Gastroesophageal sphincter (tissue), 4 donors: ENCODE measurements around the gene GRIK2. TPM values are rescaled to one million over a fixed set of nuclear protein-coding genes. Genes with fewer than 3 reads are reported as not detected.

Experiments used
- ATAC-seq: fragments of 150-250 bp; one replicate; pipeline ENCODE4 v1.9.1; 2016; ENCODE audit warnings: mild to moderate bottlenecking, moderate library complexity
- H3K27ac ChIP-seq, 4 donors: fragments of 200-600 bp; sonication (generic) in 3 of 4; 1 replicate in 3 of 4; 2 replicates in 1 of 4; pipeline ENCODE4 v1.5.1; 2016 to 2019
- H3K27me3 ChIP-seq: fragments of 200-600 bp; sonication (generic); one replicate; pipeline ENCODE4 v1.5.1; 2019
- H3K36me3 ChIP-seq, 2 donors: fragments of 200-600 bp; sonication (generic); one replicate each; pipeline ENCODE4 v1.5.1; 2019; ENCODE audit warnings: control low read depth in 1 of 2
- H3K4me1 ChIP-seq, 3 donors: fragments of 200-600 bp; sonication (generic); 1 replicate in 2 of 3; 2 replicates in 1 of 3; pipeline ENCODE4 v1.5.1; 2016 to 2019; ENCODE audit warnings: control low read depth in 2 of 3
- H3K4me3 ChIP-seq, 2 donors: fragments of 200-600 bp; sonication (generic); one replicate each; pipeline ENCODE4 v1.5.1; 2019; ENCODE audit warnings: mild to moderate bottlenecking in 1 of 2, moderate library complexity in 1 of 2
- H3K9me3 ChIP-seq, 3 donors: fragments of 200-600 bp; sonication (generic); one replicate each; pipeline ENCODE4 v1.5.1; 2017 to 2019; ENCODE audit warnings: control low read depth in 2 of 3
- CTCF ChIP-seq, 4 experiments: fragments of 200-600 bp in 2 of 4; fragments of 450-650 bp in 2 of 4; sonication (generic) in 1 of 4; IDR thresholded peaks; one replicate each; pipeline ENCODE4 v1.5.1; 2017 to 2019; ENCODE audit warnings: antibody characterized with exemption in 4 of 4, mild to moderate bottlenecking in 2 of 4, moderate library complexity in 2 of 4
- EP300 ChIP-seq: sonication (generic); formaldehyde crosslinking; IDR thresholded peaks from one replicate; pipeline ENCODE4 v1.6.1; 2017; ENCODE audit warnings: antibody characterized with exemption, mild to moderate bottlenecking
- POLR2A ChIP-seq, 2 donors: fragments of 450-650 bp; IDR thresholded peaks; one replicate each; pipeline ENCODE4 v1.6.1; 2017; ENCODE audit warnings: antibody characterized with exemption in 2 of 2, mild to moderate bottlenecking in 2 of 2, moderate library complexity in 1 of 2
- POLR2AphosphoS5 ChIP-seq: sonication (generic); formaldehyde crosslinking; IDR thresholded peaks from one replicate; pipeline ENCODE4 v1.6.1; 2017; ENCODE audit warnings: antibody characterized with exemption
- WGBS, 2 donors: methylation state at CpG; one replicate each; pipeline ENCODE4 v1.1.5; 2018; ENCODE audit warnings: low coverage in 1 of 2; 5-methylcytosine and 5-hydroxymethylcytosine counted together
- total RNA-seq, 4 donors: library from RNA; depleted of rRNA; stranded (reverse); fragments of >200 nt; gene quantifications; one replicate each; pipeline ENCODE4 v1.1.0, GENCODE V29; 2016

GRIK2 gene
- total RNA-seq, 4 donors from 2014 or later: 0.82 to 2.2 (median 1.0) TPM

- no peak for TF ChIP-seq POLR2A (IDR thresholded peaks at IDR 0.05)
- no peak for TF ChIP-seq CTCF (IDR thresholded peaks at IDR 0.05)
- peak; percentile 17 for TF ChIP-seq POLR2AphosphoS5
- no peak overlapping the region for H3K27ac ChIP-seq
- no peaks in the 10 kb centered on the region for H3K27me3 ChIP-seq
- ATAC-seq: no peak
- no peaks in the 10 kb centered on the region for H3K9me3 ChIP-seq
- H3K4me1 ChIP-seq: no peaks in the 10 kb centered on the region
- no peaks in the 10 kb centered on the region for H3K36me3 ChIP-seq
- 32 to 47% methylated on average over 3 of the region's 3 CpGs for WGBS, 2 donors
- no peak overlapping the region for H3K4me3 ChIP-seq
Observed at GRCh38 chr6:102039441-102039840, 645.9 kb downstream of the GRIK2 start.

- 81 to 88% methylated on average over 1 of the region's 1 CpG for WGBS, 2 donors
- no peaks in the 10 kb centered on the region for H3K36me3 ChIP-seq
- TF ChIP-seq CTCF (IDR thresholded peaks at IDR 0.05) (no peak), EP300 (no peak), POLR2AphosphoS5 (no peak), POLR2A (IDR thresholded peaks at IDR 0.05) (no peak)
- no peak overlapping the region for H3K4me3 ChIP-seq
- no peaks in the 10 kb centered on the region for H3K4me1 ChIP-seq
- H3K27ac ChIP-seq: no peak overlapping the region
- H3K9me3 ChIP-seq: no peaks in the 10 kb centered on the region
- H3K27me3 ChIP-seq: no peaks in the 10 kb centered on the region
- no peak for ATAC-seq
Observed at GRCh38 chr6:102051001-102051400, 657.5 kb downstream of the GRIK2 start.

- TF ChIP-seq POLR2AphosphoS5 (no peak), EP300 (no peak), CTCF (IDR thresholded peaks at IDR 0.05) (no peak)
- no peak overlapping the region for H3K27ac ChIP-seq
- no peaks in the 10 kb centered on the region for H3K9me3 ChIP-seq
- no peaks in the 10 kb centered on the region for H3K27me3 ChIP-seq
- no peaks in the 10 kb centered on the region for H3K4me1 ChIP-seq
- 73% methylated on average over 1 of the region's 1 CpG; no CpG with 5 or more reads in 1 of the 2 donors for WGBS, 2 donors
- H3K36me3 ChIP-seq: no peaks in the 10 kb centered on the region
- ATAC-seq: no peak
- no peak overlapping the region for H3K4me3 ChIP-seq
Observed at GRCh38 chr6:102051720-102052119, 658.2 kb downstream of the GRIK2 start.

GRCh38 chr6:102064142-102064541 is 670.6 kb downstream of the GRIK2 start:
- 83 to 93% methylated on average over 1 of the region's 1 CpG for WGBS, 2 donors
- no peak overlapping the region for H3K4me3 ChIP-seq
- H3K36me3 ChIP-seq: no peaks in the 10 kb centered on the region
- H3K27ac ChIP-seq: no peak overlapping the region
- no peaks in the 10 kb centered on the region for H3K4me1 ChIP-seq
- H3K9me3 ChIP-seq: no peaks in the 10 kb centered on the region
- no peaks in the 10 kb centered on the region for H3K27me3 ChIP-seq
- TF ChIP-seq POLR2A (IDR thresholded peaks at IDR 0.05) (no peak), EP300 (no peak), POLR2AphosphoS5 (no peak), CTCF (IDR thresholded peaks at IDR 0.05) (no peak)
- no peak for ATAC-seq

GRCh38 chr6:102066301-102066700 is 672.8 kb downstream of the GRIK2 start:
- no peaks in the 10 kb centered on the region for H3K9me3 ChIP-seq
- no peak overlapping the region for H3K27ac ChIP-seq
- no peaks in the 10 kb centered on the region for H3K27me3 ChIP-seq
- 50 to 67% methylated on average over 1 of the region's 1 CpG for WGBS, 2 donors
- TF ChIP-seq CTCF (IDR thresholded peaks at IDR 0.05) (no peak), POLR2A (IDR thresholded peaks at IDR 0.05) (no peak), POLR2AphosphoS5 (no peak), EP300 (no peak)
- H3K36me3 ChIP-seq: no peaks in the 10 kb centered on the region
- ATAC-seq: no peak
- H3K4me1 ChIP-seq: no peaks in the 10 kb centered on the region
- H3K4me3 ChIP-seq: no peak overlapping the region
